Testis (tissue), 2 donors: ENCODE data around the gene POLN.

Source experiments
- CTCF ChIP-seq, 3 experiments: fragments of 450-650 bp in 2 of 3; fragments of 200-600 bp in 1 of 3; sonication (generic) in 1 of 3; IDR thresholded peaks; one replicate each; pipeline ENCODE4 v1.5.1; 2016 to 2019; ENCODE audit warnings: antibody characterized with exemption in 3 of 3, mild to moderate bottlenecking in 2 of 3, moderate library complexity in 1 of 3
- POLR2A ChIP-seq: fragments of 450-650 bp; IDR thresholded peaks from one replicate; pipeline ENCODE4 v1.6.1; 2017; ENCODE audit warnings: antibody characterized with exemption, mild to moderate bottlenecking, moderate library complexity

GRCh38 chr4:2068198-2068470 is 173.8 kb downstream of the POLN start:
- TF ChIP-seq CTCF (IDR thresholded peaks at IDR 0.05) (no peak), POLR2A (no peak)
